DMS153 treated with DMSO at 0.1 percent for 48 hours (cell line): ENCODE results near the gene PTN.
"Not testable (repeated sequence)": the region's sequence is repeated elsewhere in the genome, so short reads cannot be mapped to it uniquely, and the experiment has no call there.

ENCODE experiments used
- DNase-seq: peaks from one replicate; lab custom pipeline; 2025; ENCODE audit not compliant: unreplicated experiment; lab: John Stamatoyannopoulos, UW

Gene PTN

GRCh38 chr7:137268001-137268865 lies 75.3 kb downstream of the PTN start:
- DNase-seq = not testable (repeated sequence)

- no peak for DNase-seq
These were observed 76.8 kb downstream of the PTN start for GRCh38 chr7:137266764-137267163.

GRCh38 chr7:137265480-137265879 lies 78.1 kb downstream of the PTN start:
- DNase-seq = not testable (repeated sequence)

- DNase-seq = no peak
These were observed 80.9 kb downstream of the PTN start for GRCh38 chr7:137262599-137262998.

GRCh38 chr7:137258552-137258951 lies 85.0 kb downstream of the PTN start:
- DNase-seq = no peak

GRCh38 chr7:137254766-137255165 lies 88.8 kb downstream of the PTN start:
- DNase-seq = no peak

GRCh38 chr7:137245890-137246289 lies 97.6 kb downstream of the PTN start:
- no peak for DNase-seq

GRCh38 chr7:137245186-137245585 lies 98.3 kb downstream of the PTN start:
- DNase-seq = no peak

GRCh38 chr7:137243741-137244140 lies 99.8 kb downstream of the PTN start:
- DNase-seq = no peak

GRCh38 chr7:137242616-137243015 lies 100.9 kb downstream of the PTN start:
- DNase-seq = no peak

GRCh38 chr7:137241655-137242360 lies 101.7 kb downstream of the PTN start:
- DNase-seq = no peak

GRCh38 chr7:137239186-137239585 lies 104.3 kb downstream of the PTN start:
- not testable (repeated sequence) for DNase-seq

- DNase-seq = no peak
These were observed 108.1 kb downstream of the PTN start for GRCh38 chr7:137235434-137235833.

GRCh38 chr7:137231167-137231566 lies 112.4 kb downstream of the PTN start:
- DNase-seq = no peak

- no peak for DNase-seq
These were observed 122.1 kb downstream of the PTN start for GRCh38 chr7:137221467-137221866.

- no peak for DNase-seq
These were observed 129.8 kb downstream of the PTN start for GRCh38 chr7:137213744-137214143.

- DNase-seq = no peak
These were observed 134.2 kb downstream of the PTN start for GRCh38 chr7:137209151-137209817.

GRCh38 chr7:137206770-137207169 lies 136.8 kb downstream of the PTN start:
- DNase-seq = no peak

- DNase-seq = no peak
These were observed 139.3 kb downstream of the PTN start for GRCh38 chr7:137204246-137204645.

- DNase-seq = no peak
These were observed 140.2 kb downstream of the PTN start for GRCh38 chr7:137203351-137203750.

GRCh38 chr7:137196648-137197047 lies 146.9 kb downstream of the PTN start:
- no peak for DNase-seq

- no peak for DNase-seq
These were observed 147.5 kb downstream of the PTN start for GRCh38 chr7:137195996-137196395.
